CD14-positive monocyte (primary cell): ENCODE results near the gene NR2C2AP. TPM values are rescaled to one million over a fixed set of nuclear protein-coding genes. Genes with fewer than 3 reads are reported as not detected.

Source experiments
- DNase-seq, 3 donors: peaks; one replicate each; pipeline ENCODE4 v3.0.0-alpha.2; 2011 to 2022
- H2AFZ ChIP-seq: 2 replicates; pipeline ENCODE4 v1.6.0; 2012; ENCODE audit warnings: mild to moderate bottlenecking, low read depth, low read length, inconsistent platforms; ENCODE audit not compliant: insufficient read depth, poor library complexity, severe bottlenecking
- H3K27ac ChIP-seq, 2 donors: 1 replicate in 1 of 2; 2 replicates in 1 of 2; pipeline ENCODE4 v1.5.1; 2012 to 2013; ENCODE audit warnings: low read length in 2 of 2, control low read depth in 1 of 2, inconsistent platforms in 1 of 2, low read depth in 1 of 2, mild to moderate bottlenecking in 1 of 2
- H3K27me3 ChIP-seq, 2 donors: one replicate each; pipeline versions ENCODE4 v1.6.0 to v1.6.1; 2011 to 2013; ENCODE audit warnings: low read length in 2 of 2; ENCODE audit not compliant: control insufficient read depth in 2 of 2, insufficient read depth in 2 of 2
- H3K36me3 ChIP-seq, 2 donors: replicated peaks in 1 of 2; 1 replicate in 1 of 2; 2 replicates in 1 of 2; pipeline versions ENCODE4 v1.5.1 to v1.6.1; 2012 to 2013; ENCODE audit warnings: low read length in 2 of 2, control low read depth in 1 of 2, inconsistent platforms in 1 of 2, mild to moderate bottlenecking in 1 of 2; ENCODE audit not compliant: insufficient read depth in 2 of 2, control insufficient read depth in 1 of 2
- H3K4me1 ChIP-seq, 2 donors: 1 replicate in 1 of 2; 2 replicates in 1 of 2; pipeline versions ENCODE4 v1.5.1 to v1.6.1; 2012 to 2013; ENCODE audit warnings: low read length in 2 of 2, control low read depth in 1 of 2, inconsistent platforms in 1 of 2, mild to moderate bottlenecking in 1 of 2, moderate library complexity in 1 of 2; ENCODE audit not compliant: insufficient read depth in 2 of 2, control insufficient read depth in 1 of 2
- H3K4me2 ChIP-seq: replicated peaks from 2 replicates; pipeline ENCODE3; 2012; ENCODE audit warnings: low read length, moderate library complexity, mild to moderate bottlenecking; ENCODE audit not compliant: poor library complexity, severe bottlenecking; ENCODE audit errors: extremely low read depth
- H3K4me3 ChIP-seq, 3 experiments: fragments of 200-600 bp in 1 of 3; sonication (generic) in 1 of 3; replicated peaks in 1 of 3; 1 replicate in 2 of 3; 2 replicates in 1 of 3; pipeline ENCODE4 v1.5.1; 2011 to 2013; ENCODE audit warnings: low read length in 3 of 3, mild to moderate bottlenecking in 3 of 3, control low read depth in 2 of 3, low read depth in 2 of 3, inconsistent platforms in 1 of 3, moderate library complexity in 1 of 3
- H3K79me2 ChIP-seq: 2 replicates; pipeline ENCODE4 v1.6.0; 2012; ENCODE audit warnings: mild to moderate bottlenecking, control low read depth, inconsistent platforms, low read length, moderate library complexity; ENCODE audit not compliant: insufficient read depth
- H3K9ac ChIP-seq: 2 replicates; pipeline ENCODE4 v1.6.0; 2017; ENCODE audit warnings: low read length, mild to moderate bottlenecking; ENCODE audit not compliant: insufficient read depth, poor library complexity, severe bottlenecking
- H3K9me3 ChIP-seq, 2 donors: replicated peaks in 1 of 2; 1 replicate in 1 of 2; 2 replicates in 1 of 2; pipeline versions ENCODE4 v1.5.1 to v1.6.1; 2012 to 2013; ENCODE audit warnings: low read length in 2 of 2, control low read depth in 1 of 2; ENCODE audit not compliant: control insufficient read depth in 1 of 2, insufficient read depth in 1 of 2
- H4K20me1 ChIP-seq: 2 replicates; pipeline ENCODE4 v1.6.0; 2012; ENCODE audit warnings: mild to moderate bottlenecking, low read length, control low read depth, moderate library complexity; ENCODE audit not compliant: insufficient read depth
- H3K27ac Mint-ChIP-seq, 7 donors: one replicate each; pipeline ENCODE4 v1.8.0; 2020; ENCODE audit warnings: mild to moderate bottlenecking in 7 of 7, mixed read lengths in 7 of 7, moderate library complexity in 6 of 7, inconsistent platforms in 2 of 7
- H3K27me3 Mint-ChIP-seq, 3 donors: one replicate each; pipeline ENCODE4 v1.8.0; 2021 to 2022; ENCODE audit warnings: low read depth in 3 of 3, mild to moderate bottlenecking in 3 of 3, mixed read lengths in 3 of 3, moderate library complexity in 3 of 3, inconsistent platforms in 1 of 3
- H3K36me3 Mint-ChIP-seq, 2 donors: one replicate each; pipeline ENCODE4 v1.8.0; 2020; ENCODE audit warnings: mixed read lengths in 2 of 2, inconsistent platforms in 1 of 2, mild to moderate bottlenecking in 1 of 2
- H3K4me1 Mint-ChIP-seq: one replicate; pipeline ENCODE4 v1.8.0; 2020; ENCODE audit warnings: mild to moderate bottlenecking, mixed read lengths
- H3K4me3 Mint-ChIP-seq, 2 donors: one replicate each; pipeline ENCODE4 v1.8.0; 2020; ENCODE audit warnings: mild to moderate bottlenecking in 2 of 2, mixed read lengths in 2 of 2, moderate library complexity in 1 of 2
- H3K9me3 Mint-ChIP-seq, 7 donors: one replicate each; pipeline ENCODE4 v1.8.0; 2020 to 2022; ENCODE audit warnings: mixed read lengths in 7 of 7, mild to moderate bottlenecking in 6 of 7, moderate library complexity in 6 of 7, inconsistent platforms in 2 of 7
- CTCF ChIP-seq: fragments of 200-600 bp; IDR thresholded peaks from one replicate; pipeline ENCODE4 v1.8.0; 2022; ENCODE audit warnings: antibody characterized with exemption, mild to moderate bottlenecking
- WGBS: methylation state at CpG from one replicate; pipeline ENCODE4 v1.1.5; 2013; ENCODE audit warnings: missing lambda C conversion rate; ENCODE audit not compliant: insufficient coverage; 5-methylcytosine and 5-hydroxymethylcytosine counted together
- intact Hi-C, 2 donors: fragments of 100-400 bp; cut with micrococcal nuclease; formaldehyde crosslinking; loops; one replicate each; pipeline versions ENCODE4 v1.15.0 to v1.15.1; 2023
- polyA plus RNA-seq, 3 donors: library from polyadenylated mRNA; depleted of rRNA in 1 of 3; unstranded in 2 of 3; stranded (reverse) in 1 of 3; fragments of 300-500 nt in 2 of 3; fragments of >200 nt in 1 of 3; fragmentation: Illumina TruSeq in 2 of 3; gene quantifications; 1 replicate in 2 of 3; 2 replicates in 1 of 3; pipeline ENCODE4 v1.2.3, GENCODE V29; 2012 to 2021

The NR2C2AP gene
- polyA plus RNA-seq, 3 donors, result 6.4 to 7.8 (median 6.4) TPM

- Mint-ChIP-seq H3K4me1 (no peaks in the 10 kb centered on the region), H3K27ac (peak overlapping the region in 1 of 7 donors; percentile 42), H3K9me3 (peaks cover 0 to 10% (median 3%) of the 10 kb centered on the region in 7 donors), H3K36me3 (no peaks in the 10 kb centered on the region), H3K27me3 (peaks cover 28 to 41% (median 32%) of the 10 kb centered on the region in 3 donors), H3K4me3 (no peak overlapping the region)
- no peak overlapping the region for H3K4me3 ChIP-seq
- no peak overlapping the region for H3K27ac ChIP-seq
- peaks cover 0 to 16% of the 10 kb centered on the region in 2 donors for H3K27me3 ChIP-seq
- TF ChIP-seq CTCF, result no peak
- peaks cover 0 to 2% of the 10 kb centered on the region in 2 donors for H3K9me3 ChIP-seq
- no peaks in the 10 kb centered on the region for H4K20me1 ChIP-seq
- 91% methylated on average over 21 of the region's 21 CpGs for WGBS
- H3K4me1 ChIP-seq, result no peaks in the 10 kb centered on the region
- H3K9ac ChIP-seq, result no peak overlapping the region
- H3K36me3 ChIP-seq, result no peaks in the 10 kb centered on the region
- no peaks in the 10 kb centered on the region for H3K79me2 ChIP-seq
- H3K4me2 ChIP-seq, result no peak overlapping the region
- intact Hi-C loops, result no loop called here
- no peak overlapping the region for H2AFZ ChIP-seq
- no peak for DNase-seq
Measured at GRCh38 chr19:19218911-19219310, 15.7 kb upstream of the NR2C2AP start.

DNA sequence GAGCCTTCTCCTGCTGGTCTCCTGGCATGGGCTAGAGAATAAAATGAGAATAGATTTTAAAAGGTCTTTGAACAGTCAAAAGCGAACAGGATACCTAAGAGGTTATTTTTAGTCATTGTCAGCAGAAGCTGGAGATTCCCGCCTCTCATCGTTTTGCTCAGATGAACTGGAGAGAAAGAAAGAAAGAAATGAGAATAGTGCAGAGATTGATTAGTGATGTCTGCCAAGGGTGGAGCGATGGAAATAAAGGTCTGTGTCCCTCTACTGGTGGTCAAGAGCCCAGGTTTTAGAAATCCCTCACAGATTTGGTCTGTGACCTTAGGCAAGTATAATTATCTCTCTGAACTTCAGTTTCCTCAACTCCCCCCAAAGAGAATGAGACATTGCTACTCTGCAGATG, 13.9 kb upstream of the NR2C2AP start:
- no peak for TF ChIP-seq CTCF
- Histone ChIP-seq H3K9ac (no peak overlapping the region), H2AFZ (no peak overlapping the region), H4K20me1 (no peaks in the 10 kb centered on the region), H3K36me3 (no peaks in the 10 kb centered on the region), H3K79me2 (no peaks in the 10 kb centered on the region), H3K9me3 (peaks cover 0 to 2% of the 10 kb centered on the region in 2 donors), H3K27me3 (peaks cover 0 to 26% of the 10 kb centered on the region in 2 donors), H3K4me1 (no peaks in the 10 kb centered on the region), H3K27ac (no peak overlapping the region), H3K4me3 (no peak overlapping the region), H3K4me2 (no peak overlapping the region)
- Mint-ChIP-seq H3K4me1 (no peaks in the 10 kb centered on the region), H3K27me3 (peaks cover 36 to 48% (median 38%) of the 10 kb centered on the region in 3 donors), H3K4me3 (peak overlapping the region in 1 of 2 donors; percentile 14), H3K9me3 (peaks cover 0 to 10% (median 3%) of the 10 kb centered on the region in 7 donors), H3K27ac (no peak overlapping the region), H3K36me3 (no peaks in the 10 kb centered on the region)
- no peak for DNase-seq
- 77% methylated on average over 4 of the region's 4 CpGs for WGBS
- intact Hi-C loops, result no loop called here
